Lower lobe of right lung (tissue), 2 donors: ENCODE measurements around the gene RAB3IL1. TPM values are rescaled to one million over a fixed set of nuclear protein-coding genes. Genes with fewer than 3 reads are reported as not detected.

Source experiments
- ATAC-seq, 2 donors: fragments of 200-7000 bp; cut with Tn5 transposase; one replicate each; pipeline ENCODE4 v1.9.1; 2020 to 2022; ENCODE audit warnings: mild to moderate bottlenecking in 2 of 2, moderate library complexity in 2 of 2
- DNase-seq: peaks from one replicate; pipeline ENCODE4 v3.0.0-alpha.2; 2020
- H3K27ac ChIP-seq: fragments of 200-600 bp; one replicate; pipeline ENCODE4 v1.8.0; 2022
- H3K27me3 ChIP-seq: fragments of 200-600 bp; one replicate; pipeline ENCODE4 v1.8.0; 2022; ENCODE audit warnings: low read depth
- H3K36me3 ChIP-seq: fragments of 200-600 bp; one replicate; pipeline ENCODE4 v1.8.0; 2022; ENCODE audit warnings: mild to moderate bottlenecking
- H3K4me1 ChIP-seq: fragments of 200-600 bp; one replicate; pipeline ENCODE4 v1.8.0; 2022
- H3K4me3 ChIP-seq: fragments of 200-600 bp; one replicate; pipeline ENCODE4 v1.8.0; 2022; ENCODE audit warnings: mild to moderate bottlenecking
- H3K9me3 ChIP-seq: fragments of 200-600 bp; one replicate; pipeline ENCODE4 v1.8.0; 2022
- CTCF ChIP-seq: fragments of 200-600 bp; IDR thresholded peaks from one replicate; pipeline ENCODE4 v1.8.0; 2022; ENCODE audit warnings: antibody characterized with exemption, mild to moderate bottlenecking
- intact Hi-C: fragments of 100-400 bp; cut with DNase I; formaldehyde crosslinking; loops from one replicate; pipeline ENCODE4 v1.11.0; 2022
- total RNA-seq: library from RNA; stranded (reverse); fragmentation: NEBNext Ultra II Directional; extraction: Animal tissue kit (Norgen Biotek cat#: 25700); gene quantifications from one replicate; pipeline ENCODE4 v1.2.1, GENCODE V29; 2021
- donor health status: DM: no; HTN: yes; CAD: no; lungs with severe emphysema.

RAB3IL1 gene
- total RNA-seq, 1 donor from 2014 or later, result 11.4 TPM

- no peak for TF ChIP-seq CTCF
- DNase-seq (no peak), ATAC-seq (no peak)
- Histone ChIP-seq H3K4me1 (no peaks in the 10 kb centered on the region), H3K27me3 (no peaks in the 10 kb centered on the region), H3K36me3 (peaks cover 41% of the 10 kb centered on the region), H3K4me3 (no peak overlapping the region), H3K9me3 (no peaks in the 10 kb centered on the region), H3K27ac (no peak overlapping the region)
- intact Hi-C loops, result no loop called here
These were observed 53.8 kb downstream of the RAB3IL1 start for GRCh38 chr11:61863548-61864081.

GRCh38 chr11:61862714-61863547 lies 54.4 kb downstream of the RAB3IL1 start:
- H3K9me3 ChIP-seq, result no peaks in the 10 kb centered on the region
- no peak overlapping the region for H3K4me3 ChIP-seq
- H3K27ac ChIP-seq, result no peak overlapping the region
- no peak for TF ChIP-seq CTCF
- H3K27me3 ChIP-seq, result no peaks in the 10 kb centered on the region
- ATAC-seq (no peak), DNase-seq (no peak)
- intact Hi-C loops, result no loop called here
- H3K4me1 ChIP-seq, result no peaks in the 10 kb centered on the region
- H3K36me3 ChIP-seq, result peaks cover 41% of the 10 kb centered on the region

- Histone ChIP-seq H3K4me1 (no peaks in the 10 kb centered on the region), H3K27ac (no peak overlapping the region), H3K27me3 (no peaks in the 10 kb centered on the region), H3K4me3 (no peak overlapping the region), H3K36me3 (peaks cover 53% of the 10 kb centered on the region), H3K9me3 (no peaks in the 10 kb centered on the region)
- no peak for ATAC-seq
- TF ChIP-seq CTCF, result no peak
- no peak for DNase-seq
- intact Hi-C loops, result no loop called here
These were observed 55.7 kb downstream of the RAB3IL1 start for GRCh38 chr11:61861634-61862033.

GRCh38 chr11:61860054-61860903 lies 57.1 kb downstream of the RAB3IL1 start:
- intact Hi-C loops, result no loop called here
- Histone ChIP-seq H3K36me3 (peaks cover 45% of the 10 kb centered on the region), H3K4me1 (no peaks in the 10 kb centered on the region), H3K27me3 (no peaks in the 10 kb centered on the region), H3K27ac (no peak overlapping the region), H3K9me3 (no peaks in the 10 kb centered on the region), H3K4me3 (no peak overlapping the region)
- no peak for TF ChIP-seq CTCF
- DNase-seq (no peak), ATAC-seq (peak in 1 of 2 donors; percentile 28)

- intact Hi-C loops, result no loop called here
- Histone ChIP-seq H3K36me3 (peaks cover 47% of the 10 kb centered on the region), H3K4me1 (no peaks in the 10 kb centered on the region), H3K27ac (no peak overlapping the region), H3K27me3 (no peaks in the 10 kb centered on the region), H3K9me3 (no peaks in the 10 kb centered on the region), H3K4me3 (no peak overlapping the region)
- DNase-seq (no peak), ATAC-seq (no peak)
- no peak for TF ChIP-seq CTCF
These were observed 61.3 kb downstream of the RAB3IL1 start for GRCh38 chr11:61855939-61856680.
